GM21619 (cell line): ENCODE data around the gene RNPEPL1.
A peak's percentile ranks its signal among the peaks of the same experiment; 100 is the strongest.
"Not testable (repeated sequence)": the region's sequence is repeated elsewhere in the genome, so short reads cannot be mapped to it uniquely, and the experiment has no call there.

Source experiments
- ATAC-seq: cut with Tn5 transposase; IDR thresholded peaks from one replicate; pipeline ENCODE4 v1.9.1; 2021; ENCODE audit not compliant: unreplicated experiment

Gene RNPEPL1

DNA sequence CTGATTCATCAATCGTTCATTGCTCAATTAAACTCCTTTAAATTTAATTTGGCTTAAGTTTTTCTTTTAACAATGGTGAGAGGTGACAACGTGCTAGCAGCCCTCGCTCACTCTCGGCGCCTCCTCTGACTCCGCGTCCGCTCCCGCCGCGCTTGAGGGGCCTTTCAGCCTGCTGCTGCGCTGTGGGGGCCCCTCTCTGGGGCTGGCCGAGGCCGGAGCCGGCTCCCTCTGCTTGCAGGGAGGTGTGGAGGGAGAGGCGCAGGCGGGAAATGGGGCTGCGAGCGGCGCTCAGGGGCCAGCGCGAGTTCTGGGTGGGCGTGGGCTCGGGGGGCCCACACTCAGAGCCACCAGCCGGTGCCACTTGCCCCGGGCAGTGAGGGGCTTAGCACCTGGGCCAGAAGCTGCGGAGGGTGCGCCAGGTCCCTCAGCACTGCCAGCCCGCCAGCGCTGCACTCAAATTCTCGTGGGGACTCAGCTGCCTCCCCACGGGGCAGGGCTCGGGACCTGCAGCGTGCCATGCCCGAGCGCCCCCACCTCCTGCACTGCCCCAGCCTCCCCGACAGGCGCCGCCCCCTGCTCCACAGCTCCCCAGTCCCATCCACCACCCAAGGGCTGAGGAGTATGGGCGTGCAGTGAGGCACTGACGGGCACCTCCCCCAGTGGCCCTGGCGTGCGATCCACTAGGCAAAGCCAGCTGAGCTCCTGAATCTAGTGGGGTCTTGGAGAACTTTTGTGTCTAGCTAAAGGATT is 30.1 kb upstream of the RNPEPL1 start:
- ATAC-seq, result no peak

- not testable (repeated sequence) for ATAC-seq
Measured at GRCh38 chr2:240539101-240539500, 29.2 kb upstream of the RNPEPL1 start.

- no peak for ATAC-seq
Measured at GRCh38 chr2:240539906-240540305, 28.4 kb upstream of the RNPEPL1 start.

- ATAC-seq, result no peak
Measured at GRCh38 chr2:240551288-240551687, 17.0 kb upstream of the RNPEPL1 start.

DNA sequence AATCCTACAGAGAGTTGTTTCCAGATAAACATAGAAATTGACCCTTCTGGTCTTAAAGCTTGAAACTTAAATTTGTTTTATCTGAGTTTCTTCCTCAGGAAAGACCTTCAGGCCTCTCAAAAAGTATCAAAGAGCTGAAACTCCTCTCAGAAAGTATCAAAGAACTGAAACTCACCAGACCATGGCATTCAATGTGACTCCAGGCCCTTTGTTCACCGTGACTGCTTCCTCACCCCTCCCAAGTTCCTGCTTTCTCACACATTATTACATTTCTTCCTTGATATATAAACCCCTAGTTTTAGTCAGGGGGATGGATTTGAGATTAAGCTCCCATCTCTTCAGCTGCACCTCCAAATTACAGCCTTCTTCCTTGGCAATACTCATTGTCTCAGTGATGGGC is 16.5 kb upstream of the RNPEPL1 start:
- no peak for ATAC-seq

DNA sequence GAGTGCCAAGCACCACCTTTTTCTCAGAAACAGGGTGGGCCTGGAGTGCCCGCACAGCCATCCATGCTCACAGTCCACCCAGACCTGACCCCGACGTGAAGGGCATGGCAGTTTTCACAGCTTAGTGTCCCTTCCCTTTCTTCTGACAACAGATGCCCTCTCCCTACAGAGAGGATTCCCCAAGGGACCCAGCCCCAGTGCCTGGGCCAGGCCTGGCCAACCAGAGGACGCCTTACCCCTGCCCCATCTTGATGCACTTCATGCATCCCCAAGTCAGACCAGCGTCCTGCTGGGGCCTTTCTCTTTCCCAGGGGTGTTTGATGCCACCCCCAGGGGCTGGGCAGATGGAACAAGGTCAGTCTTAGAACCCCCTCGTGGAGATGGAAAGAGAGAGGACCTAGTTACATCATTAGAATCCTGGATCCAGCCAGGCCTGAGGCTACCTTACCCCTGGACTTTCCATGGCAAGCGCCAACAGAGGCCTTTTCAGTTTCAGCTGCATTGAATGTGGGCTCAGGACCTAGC is 14.3 kb upstream of the RNPEPL1 start:
- ATAC-seq, result no peak

- no peak for ATAC-seq
Measured at GRCh38 chr2:240554767-240555493, 13.4 kb upstream of the RNPEPL1 start.

- no peak for ATAC-seq
Measured at GRCh38 chr2:240555541-240556250, 12.6 kb upstream of the RNPEPL1 start.

DNA sequence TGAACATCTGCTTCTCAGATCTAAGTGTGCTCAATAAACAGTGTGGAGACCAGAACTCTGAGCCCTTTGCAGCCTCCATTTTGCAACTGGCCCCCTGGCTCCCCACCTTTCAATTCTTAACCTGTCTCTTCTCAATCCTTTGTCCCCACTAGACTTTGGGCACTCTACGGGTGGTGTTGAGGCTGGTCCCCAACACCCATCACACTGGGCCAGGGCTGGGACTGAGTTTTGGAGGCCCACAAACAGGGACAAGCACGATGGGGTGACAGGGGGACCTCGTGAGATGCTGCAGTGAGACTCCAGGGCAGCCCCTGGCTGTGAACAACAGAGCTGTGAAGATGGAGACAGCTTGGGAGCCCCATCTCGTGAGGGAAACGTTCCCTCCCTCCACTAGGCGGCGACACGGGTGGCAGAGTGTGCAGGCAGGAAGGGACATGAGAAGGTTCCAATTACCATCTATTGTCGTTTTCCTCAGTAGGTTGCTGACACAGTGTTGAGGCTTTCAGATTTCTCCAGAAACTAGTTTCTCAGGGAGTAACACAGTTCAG is 11.7 kb upstream of the RNPEPL1 start:
- ATAC-seq, result no peak

- ATAC-seq, result no peak
Measured at GRCh38 chr2:240557101-240557751, 11.1 kb upstream of the RNPEPL1 start.

DNA sequence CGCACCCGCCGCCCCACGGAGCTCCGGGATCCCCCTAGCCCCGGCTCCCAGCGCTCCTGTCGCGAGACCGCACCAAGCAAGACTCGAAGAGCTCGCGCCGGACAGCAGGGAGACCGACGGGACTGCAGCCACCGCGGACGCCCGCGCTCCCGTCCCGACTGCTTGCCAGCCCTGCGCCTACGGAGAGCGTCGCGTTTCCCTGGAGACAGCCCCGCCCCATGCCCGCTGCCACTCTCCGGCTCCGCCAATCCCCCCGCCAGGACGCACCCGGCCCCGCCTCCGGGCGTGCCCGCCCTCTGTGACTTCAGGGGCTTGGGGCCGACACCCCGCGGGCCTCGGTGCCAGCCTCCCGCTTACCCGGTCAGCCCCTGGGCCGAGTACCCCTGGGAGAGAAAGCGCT is 10.5 kb upstream of the RNPEPL1 start, which contains the start of gene ANKMY1:
Gene ANKMY1 (minus strand): TSS at position 181 of the 400 bp plus-strand sequence. CDS start 653 bp downstream, outside the sequence.
- ATAC-seq, result no peak

DNA sequence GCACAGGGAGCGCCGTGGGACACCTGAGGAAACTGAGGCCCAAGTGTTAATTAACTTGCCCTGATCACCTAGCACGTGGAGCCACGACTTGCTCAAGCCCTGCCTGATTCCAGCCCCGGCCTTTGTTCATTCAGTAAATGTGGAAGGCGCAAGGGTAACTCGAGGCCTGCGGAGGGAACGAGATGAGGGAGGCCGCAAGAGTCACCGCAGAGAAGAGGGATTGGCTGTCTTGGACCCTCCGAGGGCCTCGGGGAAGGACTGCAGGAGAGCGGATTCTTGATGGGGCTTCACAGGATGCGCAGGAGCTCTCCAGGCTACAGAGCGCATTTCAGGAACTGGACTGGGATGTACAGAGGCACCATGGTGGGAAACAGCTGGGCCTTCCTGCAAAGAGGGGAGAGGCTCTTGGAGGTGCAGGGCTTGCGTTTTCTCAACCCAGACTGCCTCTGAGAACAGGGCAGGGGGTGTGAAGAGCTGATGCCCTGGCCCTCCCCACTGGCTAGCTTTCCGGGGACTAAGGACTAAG is 10.0 kb upstream of the RNPEPL1 start:
- ATAC-seq, result no peak

- no peak for ATAC-seq
Measured at GRCh38 chr2:240559286-240559685, 9.0 kb upstream of the RNPEPL1 start.

DNA sequence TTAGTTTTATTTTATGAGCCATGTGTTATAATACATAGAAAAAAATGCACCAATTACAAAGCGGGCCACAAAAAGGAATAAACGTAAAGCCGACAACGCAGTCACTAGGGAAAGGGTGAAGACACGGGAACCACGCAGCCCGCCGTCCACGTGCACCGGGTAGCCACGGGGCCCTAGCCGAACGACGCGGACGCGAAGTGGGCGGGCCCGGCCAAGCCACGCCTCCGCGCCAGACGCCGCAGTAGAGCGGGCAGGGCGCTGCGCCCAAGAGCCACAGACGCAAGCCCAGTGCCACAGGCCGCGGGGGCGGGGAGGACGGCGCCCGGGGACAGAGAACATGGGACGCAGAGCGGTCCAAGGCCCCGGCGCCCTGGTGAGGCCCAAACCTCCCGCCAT is 8.2 kb upstream of the RNPEPL1 start, which contains the start of gene DUSP28:
Gene DUSP28 (plus strand): TSS at position 274 of the 396 bp plus-strand sequence. CDS start 328 bp downstream, outside the sequence.
- ATAC-seq, result peak; percentile 57

DNA sequence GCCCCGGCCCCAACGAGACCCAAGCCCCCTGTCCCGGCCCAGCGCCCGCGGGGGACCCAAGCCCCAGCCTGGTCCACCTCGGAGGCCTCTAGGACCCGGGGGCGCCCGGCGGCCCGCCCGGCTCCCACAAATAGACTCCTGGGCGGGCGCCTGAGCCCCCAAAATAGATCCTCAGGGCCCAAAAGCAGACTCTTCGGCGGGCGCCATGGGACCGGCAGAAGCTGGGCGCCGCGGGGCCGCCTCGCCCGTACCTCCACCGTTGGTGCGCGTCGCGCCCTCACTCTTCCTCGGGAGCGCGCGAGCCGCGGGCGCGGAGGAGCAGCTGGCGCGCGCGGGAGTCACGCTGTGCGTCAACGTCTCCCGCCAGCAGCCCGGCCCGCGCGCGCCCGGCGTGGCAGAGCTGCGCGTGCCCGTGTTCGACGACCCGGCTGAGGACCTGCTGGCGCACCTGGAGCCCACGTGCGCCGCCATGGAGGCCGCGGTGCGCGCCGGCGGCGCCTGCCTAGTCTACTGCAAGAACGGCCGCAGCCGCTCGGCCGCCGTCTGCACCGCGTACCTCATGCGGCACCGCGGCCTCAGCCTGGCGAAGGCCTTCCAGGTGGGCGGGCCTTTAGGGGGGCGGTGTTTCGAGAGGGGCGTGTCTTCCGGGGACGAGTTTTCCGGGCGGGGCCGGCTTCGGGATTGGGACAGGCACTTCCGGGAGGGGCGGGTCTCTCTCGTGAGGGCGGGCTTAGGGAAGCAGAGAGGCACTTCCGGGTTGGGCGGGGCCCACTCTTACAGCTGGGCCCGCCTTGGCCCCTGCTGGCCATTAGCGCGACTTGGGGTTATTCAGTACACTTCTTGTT is 7.6 kb upstream of the RNPEPL1 start:
- peak; percentile 47 for ATAC-seq

DNA sequence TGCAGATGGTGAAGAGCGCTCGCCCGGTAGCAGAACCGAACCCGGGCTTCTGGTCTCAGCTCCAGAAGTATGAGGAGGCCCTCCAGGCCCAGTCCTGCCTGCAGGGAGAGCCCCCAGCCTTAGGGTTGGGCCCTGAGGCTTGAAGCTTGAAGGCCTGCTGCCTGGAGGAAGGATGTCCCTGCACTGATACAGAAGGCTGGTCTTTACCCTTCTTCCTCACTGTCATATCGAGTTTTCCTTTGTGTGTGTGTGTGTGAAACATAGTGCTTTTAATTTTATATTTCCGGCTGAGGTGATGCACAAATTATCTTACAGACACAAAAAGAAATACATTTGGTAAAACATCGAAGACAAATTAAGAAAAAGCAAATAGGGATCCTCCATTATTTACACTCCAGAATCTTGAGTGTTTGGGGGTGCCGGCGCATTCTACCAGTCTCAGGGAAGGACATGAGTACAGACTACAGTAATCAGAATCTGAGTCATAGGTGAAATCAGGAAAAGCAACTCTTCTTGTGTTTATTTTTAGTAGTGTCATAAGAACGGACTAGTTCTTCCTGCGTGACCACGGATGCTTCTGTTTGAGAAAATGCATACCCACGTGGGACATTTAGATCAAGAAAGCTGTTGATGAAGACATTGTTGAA is 6.8 kb upstream of the RNPEPL1 start:
- peak; percentile 3 for ATAC-seq

- not testable (repeated sequence) for ATAC-seq
Measured at GRCh38 chr2:240563231-240563630, 5.1 kb upstream of the RNPEPL1 start.

DNA sequence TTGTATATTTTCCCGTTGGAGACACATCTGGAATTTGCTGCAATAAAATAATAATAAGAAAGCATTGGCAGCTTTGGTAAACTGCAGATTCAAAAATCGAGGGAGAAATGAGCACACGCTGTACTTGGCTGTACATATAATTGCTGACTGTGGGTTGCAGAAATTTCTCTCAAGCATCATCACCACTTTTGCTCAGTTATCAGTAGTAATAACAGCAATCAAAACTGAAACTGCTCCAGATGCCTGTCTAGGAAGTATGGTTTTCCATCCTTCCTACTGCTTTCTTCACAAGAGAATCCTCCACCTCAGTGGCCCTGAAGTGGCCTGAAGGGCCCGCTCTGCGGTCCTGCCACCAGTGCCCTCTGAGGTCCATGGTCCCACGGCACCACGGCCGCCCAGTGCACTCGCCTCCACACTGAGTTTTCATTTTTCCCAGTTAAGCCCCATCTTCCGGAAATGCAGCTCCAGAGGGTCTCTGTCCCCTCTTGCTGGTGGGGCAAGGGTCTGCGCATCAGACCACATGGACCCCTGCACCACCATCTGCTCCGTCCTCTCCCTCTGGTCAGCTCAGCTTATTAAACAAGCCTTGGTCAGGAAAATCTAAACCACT is 4.2 kb upstream of the RNPEPL1 start:
- ATAC-seq, result no peak
